HTR-8/SVneo (cell line): ENCODE measurements around the gene LHX8.
"Not testable (repeated sequence)": the region's sequence is repeated elsewhere in the genome, so short reads cannot be mapped to it uniquely, and the experiment has no call there.

Source experiments
- DNase-seq: peaks from one replicate; pipeline ENCODE4 v3.0.0; 2011; ENCODE audit warnings: low spot score, mixed read lengths; ENCODE audit not compliant: insufficient read length
- FAIRE-seq: peaks from 2 replicates; lab custom pipeline; 2011; peaks lifted over from hg19 to GRCh38; lab: Jason Lieb, UNC

The LHX8 gene

DNA sequence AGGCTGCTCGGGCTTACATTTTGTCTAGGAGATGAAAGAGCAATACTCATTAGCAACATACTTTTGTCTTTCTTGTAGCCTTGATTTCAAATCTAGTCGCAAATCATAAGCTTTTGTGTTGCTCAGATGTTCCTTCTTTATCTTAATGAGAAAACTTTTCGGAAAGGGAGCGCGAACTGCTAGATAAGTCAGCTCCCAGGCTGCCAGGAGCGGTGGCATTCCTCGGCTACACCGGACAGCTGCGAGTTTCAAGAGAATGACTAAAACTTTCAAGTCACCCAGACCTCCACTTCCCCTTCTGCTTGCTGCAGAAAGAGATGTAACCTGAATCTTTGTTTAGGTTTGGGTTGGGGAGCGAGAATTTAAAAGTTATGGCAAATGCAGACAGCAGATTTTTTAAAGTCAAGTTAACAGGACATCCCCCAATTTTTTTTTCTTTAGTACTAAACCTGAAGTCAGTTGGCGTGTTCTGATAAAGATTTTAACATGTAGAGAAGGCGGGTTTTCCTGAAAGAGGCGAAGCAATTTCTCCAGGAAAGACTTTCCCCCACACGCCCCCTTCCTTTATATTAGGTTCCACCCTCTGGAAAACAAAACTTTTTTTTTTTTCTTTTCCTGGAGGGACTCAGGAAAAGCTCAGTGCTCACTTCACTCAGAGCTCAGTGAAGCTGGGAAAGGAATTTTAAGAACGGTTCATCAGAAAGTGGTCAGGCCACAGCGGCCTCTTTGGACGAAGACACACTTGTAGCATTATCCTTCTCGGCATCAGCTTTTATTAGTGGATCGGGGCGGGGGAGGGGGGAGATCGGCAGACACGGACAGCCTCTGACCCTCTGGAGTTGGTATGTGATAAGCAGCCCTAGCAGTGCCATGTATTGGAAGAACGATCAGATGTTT is at the start of gene LHX8:
Gene LHX8 (plus strand): TSS at position 639 of the 897 bp plus-strand sequence. CDS start 2,227 bp downstream, outside the sequence.
- no peak for FAIRE-seq
- no peak for DNase-seq

GRCh38 chr1:75085931-75086330 is 48.3 kb upstream of the LHX8 start:
- FAIRE-seq (no peak), DNase-seq (no peak)

- DNase-seq (no peak), FAIRE-seq (no peak)
Measured at GRCh38 chr1:75087278-75087677, 46.9 kb upstream of the LHX8 start.

GRCh38 chr1:75092141-75092540 is 42.0 kb upstream of the LHX8 start:
- DNase-seq (no peak), FAIRE-seq (no peak)

- FAIRE-seq, result no peak
Measured at GRCh38 chr1:75097654-75098053, 36.5 kb upstream of the LHX8 start.

DNA sequence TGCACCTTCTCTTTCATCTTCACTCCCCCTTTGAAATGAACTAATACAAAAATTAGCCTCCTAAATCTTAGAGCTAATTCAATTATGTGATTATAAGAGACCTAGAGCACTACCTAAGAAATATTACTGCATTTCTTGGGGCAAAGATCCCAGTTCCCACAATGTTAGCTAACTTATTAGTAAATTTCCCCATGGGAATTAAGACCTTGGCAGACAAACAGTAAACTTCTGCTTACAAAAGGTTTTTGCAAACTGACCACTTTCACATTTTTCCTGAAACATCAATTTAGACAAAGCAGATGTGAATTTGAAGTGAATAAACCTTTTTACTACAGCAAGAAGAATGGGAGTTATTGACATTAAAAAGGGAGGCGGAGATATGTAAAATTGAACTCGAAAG is 34.6 kb upstream of the LHX8 start:
- no peak for FAIRE-seq
- DNase-seq, result no peak

More at GRCh38 chr1:75097654-75098053, 36.5 kb upstream of the LHX8 start:
- no peak for DNase-seq

DNA sequence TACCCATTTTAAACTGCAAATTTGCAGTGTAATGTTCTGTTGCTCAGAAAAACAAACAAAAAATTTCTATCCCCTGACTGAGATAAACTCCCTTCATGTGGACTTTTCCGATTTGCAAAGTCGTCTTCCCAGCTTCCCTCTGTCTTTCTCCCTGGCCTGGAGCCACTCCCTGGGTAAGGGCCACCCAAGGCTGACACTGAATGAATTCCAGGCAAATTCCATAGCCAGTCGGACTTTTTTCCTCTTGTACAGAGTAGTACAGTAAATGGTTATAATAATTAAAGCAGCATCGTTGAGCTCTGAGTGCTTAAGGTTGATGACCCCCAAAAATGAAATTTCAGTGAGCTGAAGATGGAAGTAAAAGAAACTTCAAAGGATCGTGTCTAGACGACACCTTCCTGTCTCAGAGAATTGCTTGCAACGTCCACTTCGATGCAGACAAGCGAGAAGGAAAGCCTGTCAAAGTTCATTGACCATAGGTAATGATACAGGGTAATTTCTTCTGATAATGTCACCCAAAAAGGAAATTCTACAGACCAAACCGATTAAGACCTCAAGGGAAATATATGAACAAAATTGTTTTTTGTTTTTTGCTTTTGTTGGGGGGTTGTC is 33.6 kb upstream of the LHX8 start:
- no peak for DNase-seq
- FAIRE-seq, result no peak

DNA sequence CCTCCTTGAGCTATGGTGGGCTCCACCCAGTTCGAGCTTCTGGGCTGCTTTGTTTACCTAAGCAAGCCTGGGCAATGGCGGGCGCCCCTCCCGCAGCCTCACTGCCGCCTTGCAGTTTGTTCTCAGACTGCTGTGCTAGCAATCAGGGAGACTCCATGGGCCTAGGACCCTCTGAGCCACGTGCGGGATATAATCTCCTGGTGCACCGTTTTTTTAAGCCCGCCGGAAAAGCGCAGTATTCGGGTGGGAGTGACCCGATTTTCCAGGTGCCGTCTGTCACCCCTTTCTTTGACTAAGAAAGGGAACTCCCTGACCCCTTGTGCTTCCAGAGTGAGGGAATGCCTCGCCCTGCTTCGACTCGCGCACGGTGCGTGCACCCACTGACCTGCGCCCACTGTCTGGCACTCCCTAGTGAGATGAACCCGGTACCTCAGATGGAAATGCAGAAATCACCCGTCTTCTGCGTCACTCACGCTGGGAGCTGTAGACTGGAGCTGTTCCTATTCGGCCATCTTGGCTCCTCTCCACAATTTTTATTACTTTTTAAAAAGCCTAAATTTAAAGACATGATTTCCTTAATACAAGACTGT is 21.7 kb upstream of the LHX8 start:
- DNase-seq, FAIRE-seq: not testable (repeated sequence)

DNA sequence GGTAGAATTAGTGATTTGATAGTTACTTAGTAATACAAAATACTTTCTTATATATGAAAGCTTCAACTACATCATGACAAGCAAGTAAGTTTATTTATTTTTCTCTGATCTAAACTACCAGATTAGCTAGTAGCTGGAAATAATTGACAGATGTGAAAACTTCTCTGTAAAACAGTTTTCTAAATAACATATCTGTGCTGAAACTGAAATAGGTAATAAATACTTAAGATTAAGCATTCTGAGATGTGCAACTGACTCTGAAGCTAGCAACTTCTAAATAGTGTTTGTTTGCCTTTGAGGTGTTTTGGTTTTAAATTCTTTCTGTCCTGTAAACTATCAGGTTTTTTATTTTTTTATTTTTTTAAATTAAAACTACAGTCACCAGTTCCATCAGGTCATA is 18.5 kb upstream of the LHX8 start:
- FAIRE-seq, result no peak
- no peak for DNase-seq

- FAIRE-seq (no peak), DNase-seq (no peak)
Measured at GRCh38 chr1:75123756-75124155, 10.4 kb upstream of the LHX8 start.

DNA sequence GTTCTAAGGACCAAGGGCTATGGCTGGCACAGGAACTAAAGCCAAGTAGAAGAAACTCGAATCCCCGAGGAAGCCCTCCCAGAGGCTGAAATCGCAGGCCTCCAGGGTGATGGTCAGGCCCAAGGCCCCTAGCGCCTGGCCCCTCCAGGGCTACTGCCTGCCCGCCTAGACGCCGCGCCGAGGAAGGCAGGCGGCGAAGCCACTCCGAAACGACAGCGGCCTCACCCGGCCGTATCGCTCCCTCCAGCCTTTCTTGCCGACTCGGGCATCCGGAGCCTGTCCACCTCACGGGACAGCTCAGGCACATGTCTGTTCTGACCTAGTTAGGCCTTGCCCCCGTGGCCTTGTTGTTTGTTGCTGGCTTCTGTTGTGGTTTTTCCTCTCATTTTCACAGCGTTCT is 9.7 kb upstream of the LHX8 start:
- no peak for FAIRE-seq
- no peak for DNase-seq

- DNase-seq (no peak), FAIRE-seq (no peak)
Measured at GRCh38 chr1:75125161-75125726, 8.9 kb upstream of the LHX8 start.

DNA sequence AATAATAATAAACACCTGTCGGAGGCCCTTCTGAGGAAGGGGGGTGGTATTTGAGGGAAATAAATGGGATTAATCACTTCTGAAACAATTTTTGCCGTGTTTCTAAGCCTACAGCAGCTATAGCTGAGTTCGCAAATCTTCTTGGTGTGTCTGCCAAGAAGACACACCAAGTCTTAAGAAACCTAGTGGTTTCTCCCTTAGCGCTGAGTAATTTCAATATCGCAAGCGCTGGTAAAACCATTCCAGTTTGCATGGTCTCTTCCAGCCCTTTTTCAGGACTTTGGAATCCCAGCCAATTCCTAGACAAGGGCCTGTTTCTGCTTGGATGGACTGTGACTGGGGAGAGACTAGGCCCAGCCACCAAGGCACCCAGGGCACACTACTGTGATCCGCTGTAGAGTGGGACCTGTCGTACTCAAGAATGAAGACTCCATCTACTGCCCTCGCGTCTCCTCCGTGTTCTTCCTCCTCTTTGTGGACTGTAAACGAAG is 7.5 kb upstream of the LHX8 start:
- no peak for FAIRE-seq
- DNase-seq, result no peak

- no peak for FAIRE-seq
- no peak for DNase-seq
Measured at GRCh38 chr1:75127916-75128717, 6.1 kb upstream of the LHX8 start.

GRCh38 chr1:75129660-75129982 is 4.6 kb upstream of the LHX8 start:
- no peak for FAIRE-seq

GRCh38 chr1:75129983-75130789 is 4.0 kb upstream of the LHX8 start:
- DNase-seq (no peak), FAIRE-seq (no peak)

More at GRCh38 chr1:75129660-75129982, 4.6 kb upstream of the LHX8 start:
- no peak for DNase-seq

GRCh38 chr1:75130865-75131564 is 3.2 kb upstream of the LHX8 start:
- FAIRE-seq, result no peak
- DNase-seq, result no peak

DNA sequence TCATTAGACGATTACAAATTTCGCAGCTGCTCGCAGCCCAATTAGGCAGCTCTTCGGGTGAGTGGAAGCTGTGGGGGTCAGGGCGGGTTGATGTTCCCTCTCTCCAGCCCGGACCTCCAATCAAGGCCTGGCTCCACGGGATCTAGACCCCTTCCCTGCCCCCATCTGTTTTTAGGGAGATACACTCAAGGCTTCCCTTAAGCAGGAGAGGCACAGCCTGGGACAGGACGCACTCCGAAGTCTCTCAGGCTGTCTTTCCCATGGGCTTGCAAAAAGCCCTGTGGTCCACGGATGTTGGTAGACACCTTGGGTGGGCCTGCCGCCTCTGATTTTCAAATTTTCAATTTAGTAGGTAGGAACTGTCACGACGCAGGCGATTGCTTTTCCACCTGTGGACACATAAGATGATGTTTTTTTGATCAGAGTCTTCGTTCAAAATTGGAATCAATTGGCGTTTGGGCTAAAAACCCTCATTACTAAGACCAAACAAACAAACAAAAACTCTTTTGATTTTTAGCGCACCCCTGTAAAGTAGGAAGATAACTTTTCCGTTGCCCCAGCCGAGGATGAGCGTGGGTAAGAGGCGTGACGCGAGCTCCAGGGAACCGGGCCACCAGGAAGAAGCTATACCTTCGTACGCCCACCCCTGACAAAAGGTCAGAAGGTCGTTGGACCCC is 2.5 kb upstream of the LHX8 start:
- no peak for FAIRE-seq

More for the DNA sequence above, 2.5 kb upstream of the LHX8 start:
- no peak for DNase-seq
